ENCODE measurements around the gene ANXA10.
"Not testable (repeated sequence)": the region's sequence is repeated elsewhere in the genome, so short reads cannot be mapped to it uniquely, and the experiment has no call there.

- TF ChIP-seq, protein P1, sequence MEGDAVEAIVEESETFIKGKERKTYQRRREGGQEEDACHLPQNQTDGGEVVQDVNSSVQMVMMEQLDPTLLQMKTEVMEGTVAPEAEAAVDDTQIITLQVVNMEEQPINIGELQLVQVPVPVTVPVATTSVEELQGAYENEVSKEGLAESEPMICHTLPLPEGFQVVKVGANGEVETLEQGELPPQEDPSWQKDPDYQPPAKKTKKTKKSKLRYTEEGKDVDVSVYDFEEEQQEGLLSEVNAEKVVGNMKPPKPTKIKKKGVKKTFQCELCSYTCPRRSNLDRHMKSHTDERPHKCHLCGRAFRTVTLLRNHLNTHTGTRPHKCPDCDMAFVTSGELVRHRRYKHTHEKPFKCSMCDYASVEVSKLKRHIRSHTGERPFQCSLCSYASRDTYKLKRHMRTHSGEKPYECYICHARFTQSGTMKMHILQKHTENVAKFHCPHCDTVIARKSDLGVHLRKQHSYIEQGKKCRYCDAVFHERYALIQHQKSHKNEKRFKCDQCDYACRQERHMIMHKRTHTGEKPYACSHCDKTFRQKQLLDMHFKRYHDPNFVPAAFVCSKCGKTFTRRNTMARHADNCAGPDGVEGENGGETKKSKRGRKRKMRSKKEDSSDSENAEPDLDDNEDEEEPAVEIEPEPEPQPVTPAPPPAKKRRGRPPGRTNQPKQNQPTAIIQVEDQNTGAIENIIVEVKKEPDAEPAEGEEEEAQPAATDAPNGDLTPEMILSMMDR (IDR thresholded peaks at IDR 0.05), result not testable (repeated sequence)
- not testable (repeated sequence) for TF ChIP-seq ATF1 (CRISPR knock-in tag; IDR thresholded peaks at IDR 0.05); ZNF138 (CRISPR knock-in tag; conservative IDR thresholded peaks at IDR 0.05); ZNF317 (CRISPR knock-in tag; IDR thresholded peaks at IDR 0.05; ENCODE audit: borderline replicate concordance, low read depth); CREB1 (CRISPR knock-in tag; IDR thresholded peaks at IDR 0.05); ZNF232 (CRISPR knock-in tag; IDR thresholded peaks at IDR 0.05); TP53 (CRISPR knock-in tag; IDR thresholded peaks at IDR 0.05); ATF3 (CRISPR knock-in tag; conservative IDR thresholded peaks at IDR 0.05)
- TF ChIP-seq, protein P2, sequence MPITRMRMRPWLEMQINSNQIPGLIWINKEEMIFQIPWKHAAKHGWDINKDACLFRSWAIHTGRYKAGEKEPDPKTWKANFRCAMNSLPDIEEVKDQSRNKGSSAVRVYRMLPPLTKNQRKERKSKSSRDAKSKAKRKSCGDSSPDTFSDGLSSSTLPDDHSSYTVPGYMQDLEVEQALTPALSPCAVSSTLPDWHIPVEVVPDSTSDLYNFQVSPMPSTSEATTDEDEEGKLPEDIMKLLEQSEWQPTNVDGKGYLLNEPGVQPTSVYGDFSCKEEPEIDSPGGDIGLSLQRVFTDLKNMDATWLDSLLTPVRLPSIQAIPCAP (CRISPR knock-in tag; IDR thresholded peaks at IDR 0.05), result not testable (repeated sequence)
Measured at GRCh38 chr4:168137695-168138094, 45.4 kb downstream of the ANXA10 start.

Data from WTC11 (cell line).